Parathyroid adenoma (tissue), 2 donors: ENCODE measurements around the gene WBP2.

Experiments used
- H2AFZ ChIP-seq: fragments of 300-600 bp; sonication (generic); one replicate; pipeline ENCODE4 v1.7.0; 2017; ENCODE audit warnings: antibody characterized with exemption, mild to moderate bottlenecking
- H3K27ac ChIP-seq: fragments of 300-600 bp; sonication (generic); one replicate; pipeline ENCODE4 v1.7.0; 2017
- H3K27me3 ChIP-seq: fragments of 300-600 bp; sonication (generic); one replicate; pipeline ENCODE4 v1.7.0; 2017; ENCODE audit warnings: low read length; ENCODE audit not compliant: control insufficient read depth, insufficient read depth
- H3K36me3 ChIP-seq: fragments of 300-600 bp; sonication (generic); one replicate; pipeline ENCODE4 v1.7.0; 2017; ENCODE audit warnings: low read length; ENCODE audit not compliant: control insufficient read depth, insufficient read depth
- H3K4me1 ChIP-seq: fragments of 300-600 bp; sonication (generic); one replicate; pipeline ENCODE4 v1.7.0; 2017; ENCODE audit warnings: control low read depth
- H3K4me2 ChIP-seq: fragments of 300-600 bp; sonication (generic); one replicate; pipeline ENCODE4 v1.7.0; 2017; ENCODE audit warnings: low read length
- H3K4me3 ChIP-seq: fragments of 300-600 bp; sonication (generic); one replicate; pipeline ENCODE4 v1.7.0; 2017; ENCODE audit warnings: low read depth, low read length
- H3K79me2 ChIP-seq: fragments of 300-600 bp; sonication (generic); one replicate; pipeline ENCODE4 v1.7.0; 2017; ENCODE audit warnings: control low read depth
- H3K9ac ChIP-seq: fragments of 300-600 bp; sonication (generic); one replicate; pipeline ENCODE4 v1.7.0; 2017; ENCODE audit warnings: mild to moderate bottlenecking
- H3K9me3 ChIP-seq: fragments of 300-600 bp; sonication (generic); one replicate; pipeline ENCODE4 v1.7.0; 2017; ENCODE audit warnings: low read length; ENCODE audit not compliant: control insufficient read depth
- TF ChIP-seq, protein P1 (sequence below): fragments of 300-600 bp; sonication (generic); IDR thresholded peaks from one replicate; pipeline ENCODE4 v1.7.0; 2017; ENCODE audit warnings: antibody characterized with exemption, mild to moderate bottlenecking
- donor health status: primary hyperparathyroidism.

Gene WBP2

DNA sequence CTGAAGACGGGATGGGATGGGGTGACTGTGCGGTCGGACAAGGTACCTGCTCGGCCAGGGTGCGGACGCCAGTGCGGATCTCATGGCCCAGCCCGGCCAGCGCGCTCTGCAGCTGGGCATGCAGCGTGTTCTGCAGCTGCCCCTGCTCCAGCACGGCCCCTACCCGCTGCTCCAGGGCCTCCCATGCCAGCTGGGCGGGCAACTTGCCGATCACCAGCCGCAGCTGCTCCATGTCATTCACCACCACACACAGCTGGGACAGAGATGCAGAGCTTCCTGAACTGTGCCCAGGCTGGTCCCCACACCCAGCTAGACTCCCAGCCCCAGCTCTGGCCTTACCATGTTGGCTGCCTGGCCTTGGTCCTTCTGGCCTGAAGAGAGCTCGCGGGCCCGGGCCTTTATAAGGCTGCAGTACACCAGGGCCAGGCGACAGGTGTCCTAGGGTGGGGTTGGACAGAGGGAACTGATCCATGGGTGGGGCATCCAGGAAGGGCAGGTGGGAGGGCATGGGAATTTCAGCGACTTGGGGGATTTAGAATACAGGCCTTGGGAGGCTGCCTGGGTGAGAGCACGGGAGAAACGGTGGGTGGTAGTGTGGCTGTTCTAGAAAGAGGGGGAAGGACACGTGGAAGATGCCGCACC is 20.7 kb downstream of the WBP2 start:
- Histone ChIP-seq H3K27ac (no peak overlapping the region), H3K4me3 (no peak overlapping the region), H3K9me3 (no peaks in the 10 kb centered on the region), H3K9ac (no peak overlapping the region), H3K27me3 (no peaks in the 10 kb centered on the region), H3K36me3 (no peaks in the 10 kb centered on the region), H3K4me1 (no peaks in the 10 kb centered on the region), H3K79me2 (no peaks in the 10 kb centered on the region), H2AFZ (no peak overlapping the region), H3K4me2 (no peak overlapping the region)
- TF ChIP-seq, protein P1, sequence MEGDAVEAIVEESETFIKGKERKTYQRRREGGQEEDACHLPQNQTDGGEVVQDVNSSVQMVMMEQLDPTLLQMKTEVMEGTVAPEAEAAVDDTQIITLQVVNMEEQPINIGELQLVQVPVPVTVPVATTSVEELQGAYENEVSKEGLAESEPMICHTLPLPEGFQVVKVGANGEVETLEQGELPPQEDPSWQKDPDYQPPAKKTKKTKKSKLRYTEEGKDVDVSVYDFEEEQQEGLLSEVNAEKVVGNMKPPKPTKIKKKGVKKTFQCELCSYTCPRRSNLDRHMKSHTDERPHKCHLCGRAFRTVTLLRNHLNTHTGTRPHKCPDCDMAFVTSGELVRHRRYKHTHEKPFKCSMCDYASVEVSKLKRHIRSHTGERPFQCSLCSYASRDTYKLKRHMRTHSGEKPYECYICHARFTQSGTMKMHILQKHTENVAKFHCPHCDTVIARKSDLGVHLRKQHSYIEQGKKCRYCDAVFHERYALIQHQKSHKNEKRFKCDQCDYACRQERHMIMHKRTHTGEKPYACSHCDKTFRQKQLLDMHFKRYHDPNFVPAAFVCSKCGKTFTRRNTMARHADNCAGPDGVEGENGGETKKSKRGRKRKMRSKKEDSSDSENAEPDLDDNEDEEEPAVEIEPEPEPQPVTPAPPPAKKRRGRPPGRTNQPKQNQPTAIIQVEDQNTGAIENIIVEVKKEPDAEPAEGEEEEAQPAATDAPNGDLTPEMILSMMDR = no peak

DNA sequence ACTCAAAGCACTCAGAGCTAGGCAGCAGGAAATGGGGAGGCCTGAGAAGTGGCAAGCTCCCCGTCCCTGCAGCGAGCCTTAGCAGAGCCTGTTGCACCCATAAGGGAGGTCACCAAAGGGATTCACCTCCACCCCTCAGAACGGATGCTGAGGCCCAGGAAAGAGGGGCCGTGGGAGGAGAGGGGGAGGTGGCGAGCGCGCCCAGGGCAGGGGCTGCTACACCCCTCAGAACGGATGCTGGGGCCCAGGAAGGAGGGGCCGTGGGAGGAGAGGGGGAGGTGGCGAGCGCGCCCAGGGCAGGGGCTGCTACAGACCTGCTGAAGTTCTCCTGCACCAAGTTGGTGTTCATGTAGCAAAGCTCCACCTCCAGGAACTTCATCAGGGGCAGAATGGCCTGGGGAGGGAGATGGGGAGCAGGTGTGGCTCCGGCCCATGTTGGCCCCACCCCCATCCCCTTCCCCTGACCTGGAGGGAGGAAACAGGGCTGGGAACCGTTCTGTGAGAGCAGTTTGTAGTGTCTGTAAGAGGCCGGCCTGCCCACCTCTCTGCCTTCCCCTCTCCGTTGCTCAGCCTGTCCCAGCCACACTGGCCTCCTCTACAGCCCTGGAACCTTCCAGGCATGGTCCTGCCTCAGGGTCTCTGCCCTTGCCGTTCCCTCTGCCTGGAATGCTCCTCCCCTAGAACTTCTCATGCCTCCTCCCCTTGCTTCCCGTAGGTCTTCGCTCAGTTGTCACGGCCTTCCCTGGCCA is 22.3 kb downstream of the WBP2 start:
- no peaks in the 10 kb centered on the region for H3K79me2 ChIP-seq

DNA sequence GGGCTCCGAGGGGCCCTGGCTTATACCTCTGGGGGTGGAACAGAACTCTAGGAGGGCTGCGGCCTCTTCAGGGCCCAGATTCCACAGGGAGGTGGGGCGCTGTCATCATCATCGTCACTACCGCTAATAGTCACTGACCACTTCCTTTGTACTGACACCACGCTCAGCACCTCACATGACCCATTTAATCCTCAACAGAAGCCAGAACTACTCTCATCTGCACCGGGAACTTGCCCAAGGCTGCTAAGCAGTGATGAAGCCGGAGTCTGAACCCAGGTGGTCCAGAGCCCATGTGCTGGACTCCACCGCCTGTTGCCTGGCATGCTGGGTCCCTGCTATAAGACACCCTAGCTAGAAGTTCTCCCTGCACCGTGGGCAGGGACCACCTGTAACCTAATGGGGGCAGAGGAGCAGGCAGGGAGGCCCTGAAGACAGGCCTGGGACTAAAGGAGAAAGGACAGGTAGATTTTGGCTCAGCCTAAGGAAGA is 22.9 kb downstream of the WBP2 start:
- no peaks in the 10 kb centered on the region for H3K79me2 ChIP-seq
- no peak overlapping the region for H3K27ac ChIP-seq
- no peak overlapping the region for H2AFZ ChIP-seq
- no peaks in the 10 kb centered on the region for H3K9me3 ChIP-seq
- no peak overlapping the region for H3K4me2 ChIP-seq
- H3K4me3 ChIP-seq = no peak overlapping the region
- no peak overlapping the region for H3K9ac ChIP-seq
- H3K4me1 ChIP-seq = peaks cover 11% of the 10 kb centered on the region
- TF ChIP-seq, protein P1 = no peak
- no peaks in the 10 kb centered on the region for H3K27me3 ChIP-seq
- H3K36me3 ChIP-seq = no peaks in the 10 kb centered on the region

More for the DNA sequence above, 22.3 kb downstream of the WBP2 start:
- H3K4me2 ChIP-seq = no peak overlapping the region
- H3K27ac ChIP-seq = no peak overlapping the region
- no peaks in the 10 kb centered on the region for H3K9me3 ChIP-seq
- H3K36me3 ChIP-seq = no peaks in the 10 kb centered on the region
- H3K9ac ChIP-seq = no peak overlapping the region
- peaks cover 5% of the 10 kb centered on the region for H3K4me1 ChIP-seq
- H3K4me3 ChIP-seq = no peak overlapping the region
- H3K27me3 ChIP-seq = no peaks in the 10 kb centered on the region
- TF ChIP-seq, protein P1 = no peak
- H2AFZ ChIP-seq = no peak overlapping the region

DNA sequence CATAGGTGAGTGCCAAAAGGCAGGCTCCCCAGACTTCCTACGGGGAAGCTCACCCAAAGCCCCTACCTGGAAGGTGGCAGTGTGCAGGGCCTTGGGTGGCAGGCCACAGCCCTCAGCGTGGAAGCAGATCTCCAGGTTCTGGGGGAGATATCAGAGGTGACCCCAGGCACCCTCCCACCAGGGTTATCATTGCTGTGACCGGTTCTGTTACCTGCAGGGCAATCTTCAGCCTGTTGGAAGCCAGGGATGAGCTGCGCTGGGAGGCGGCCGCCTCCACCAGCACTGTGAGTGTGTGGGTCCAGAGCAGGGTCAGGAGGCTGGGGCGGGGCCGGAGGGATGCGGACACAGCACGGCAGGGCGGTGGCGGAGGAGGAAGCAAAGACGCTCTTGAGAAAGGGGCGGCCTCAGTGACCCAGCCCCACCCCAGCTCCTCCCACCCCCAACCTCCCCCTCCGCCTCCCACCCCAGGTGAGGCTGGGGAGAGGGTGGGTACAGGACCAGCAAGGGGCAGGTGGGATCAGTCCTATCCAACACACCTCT is 24.0 kb downstream of the WBP2 start:
- TF ChIP-seq, protein P1 = no peak
- H3K9ac ChIP-seq = no peak overlapping the region
- no peaks in the 10 kb centered on the region for H3K9me3 ChIP-seq
- H3K79me2 ChIP-seq = no peaks in the 10 kb centered on the region
- H3K27ac ChIP-seq = no peak overlapping the region
- no peak overlapping the region for H3K4me3 ChIP-seq
- no peaks in the 10 kb centered on the region for H3K36me3 ChIP-seq
- H3K4me2 ChIP-seq = no peak overlapping the region
- peaks cover 11% of the 10 kb centered on the region for H3K4me1 ChIP-seq
- H3K27me3 ChIP-seq = no peaks in the 10 kb centered on the region
- H2AFZ ChIP-seq = no peak overlapping the region
